A673 (cell line): ENCODE measurements around the gene MEGF11.

Experiments used
- CTCF ChIP-seq: fragments of 300-800, 200-600 bp; sonication (generic); conservative IDR thresholded peaks from 2 replicates; pipeline ENCODE4 v1.5.1; 2017; ENCODE audit warnings: low read depth, mild to moderate bottlenecking, antibody characterized with exemption, low read length, moderate library complexity, mixed read lengths
- EZH2 ChIP-seq: fragments of 200-600 bp; sonication (generic); IDR thresholded peaks from 2 replicates; pipeline ENCODE4 v1.6.1; 2017; ENCODE audit warnings: borderline replicate concordance, low read depth, mild to moderate bottlenecking, mixed read lengths, antibody characterized with exemption, low read length; ENCODE audit not compliant: poor library complexity, severe bottlenecking

DNA sequence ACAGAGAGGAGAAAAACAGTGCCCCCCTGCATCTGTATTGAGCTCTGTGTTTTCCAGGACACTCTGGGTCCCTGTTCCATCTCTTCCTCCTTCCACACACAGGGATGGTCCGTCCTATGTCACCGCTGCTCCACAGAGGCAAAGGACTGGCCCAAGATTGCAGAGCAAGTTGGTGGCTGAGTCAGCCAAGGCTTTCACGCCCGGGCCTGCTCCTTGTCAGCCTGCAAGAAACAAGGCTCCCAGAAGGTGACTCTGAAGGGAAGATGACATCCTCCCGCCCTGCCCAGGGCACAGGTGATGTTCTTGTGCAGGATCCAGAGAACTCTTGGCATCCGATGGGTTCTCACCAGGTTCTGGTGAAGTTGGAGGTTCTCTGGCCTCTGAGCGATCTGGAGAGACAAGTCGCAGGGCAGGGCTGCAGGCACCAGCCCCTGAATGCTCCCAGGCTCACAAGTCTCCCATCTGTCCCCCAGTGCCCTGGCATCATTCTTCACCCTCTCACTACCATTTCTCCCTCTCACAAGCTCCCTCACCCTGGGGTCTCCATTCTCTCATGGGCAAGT is 138.6 kb downstream of the MEGF11 start:
- TF ChIP-seq CTCF (no peak), EZH2 (no peak)
